ENCODE data around the gene CTNND2. TPM values are rescaled to one million over a fixed set of nuclear protein-coding genes. Genes with fewer than 3 reads are reported as not detected.

Gene CTNND2
- total and polyA plus RNA-seq, 9 of the 15 experiments (the other 6 are each of a cell fraction or from before 2014, with no cell fraction given): 0.03 to 0.35 TPM; not detected in 7

DNA sequence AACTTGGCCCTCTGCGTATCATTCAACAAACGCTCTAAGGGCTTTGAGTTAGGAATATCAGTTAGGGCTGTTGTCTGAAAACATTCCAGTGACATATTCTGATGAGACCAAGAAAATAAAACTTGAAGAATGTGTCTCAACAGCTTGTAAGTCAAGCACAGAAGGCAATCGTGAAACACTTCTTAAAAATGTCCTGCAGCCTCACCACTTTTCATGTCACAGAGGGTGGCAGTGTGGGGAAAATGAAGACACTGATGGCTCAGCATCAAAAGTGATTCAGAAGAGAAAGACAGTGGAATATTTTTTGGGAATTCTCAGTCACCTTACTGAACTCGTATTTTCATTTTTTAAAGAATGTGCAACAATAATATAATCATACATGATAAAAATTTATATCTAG lies 247.3 kb downstream of the CTNND2 start:
- ATAC-seq: no peak
- ChIA-PET POLR2A (no interaction called here), CTCF (ENCODE audit: low intra/inter-chr PET ratio) (no interaction called here)
- Histone ChIP-seq H3K4me3 (no peak overlapping the region), H3K27me3 (ENCODE audit: control insufficient read depth in 2 of 2, insufficient read depth in 2 of 2, low read length in 2 of 2) (no peaks in the 10 kb centered on the region; a peak in 1 of 5 replicates), H3K36me3 (ENCODE audit: control insufficient read depth, insufficient read depth, low read length) (no peaks in the 10 kb centered on the region), H3K27ac (ENCODE audit: extremely low read depth, low read depth, low read length) (no peak overlapping the region), H3K9me1 (ENCODE audit: control insufficient read depth, insufficient read depth, low read length) (no peaks in the 10 kb centered on the region), H3K79me2 (ENCODE audit: control insufficient read depth, insufficient read depth, low read length) (no peaks in the 10 kb centered on the region), H4K20me1 (replicated peaks; ENCODE audit: control insufficient read depth, insufficient read depth, low read length) (no peaks in the 10 kb centered on the region), H3K4me2 (ENCODE audit: insufficient read depth, low read length) (no peak overlapping the region), H3K9ac (ENCODE audit: insufficient read depth in 1 of 2, low read depth in 2 of 2, low read length in 2 of 2) (no peak overlapping the region), H2AFZ (ENCODE audit: low read depth, low read length) (no peak overlapping the region), H3K9me3 (replicated peaks; ENCODE audit: control insufficient read depth, insufficient read depth, low read depth, low read length) (no peaks in the 10 kb centered on the region; the same call in 1 of the 2 replicates), H3K4me1 (replicated peaks in 1 of 2; ENCODE audit: control insufficient read depth in 2 of 2, insufficient read depth in 2 of 2, low read length in 2 of 2) (no peaks in the 10 kb centered on the region)
- in situ Hi-C loops (cut with MboI) (no loop called here), intact Hi-C loops (cut with micrococcal nuclease) (no loop called here)
- no peak for DNase-seq (ENCODE audit: extremely low read depth in 1 of 4, low spot score in 3 of 4)
- no peak for TF ChIP-seq ZC3H4 (CRISPR knock-in tag; IDR thresholded peaks at IDR 0.05; ENCODE audit: borderline replicate concordance)
- no peak for TF ChIP-seq PURB (CRISPR knock-in tag; IDR thresholded peaks at IDR 0.05; ENCODE audit: low read depth)
- TF ChIP-seq PRMT5 (CRISPR knock-in tag; IDR thresholded peaks at IDR 0.05): no peak
- no peak for TF ChIP-seq HDAC1 (IDR thresholded peaks at IDR 0.05)
- TF ChIP-seq SMARCC2 (IDR thresholded peaks at IDR 0.05; ENCODE audit: low read depth): no peak
- TF ChIP-seq NONO (IDR thresholded peaks at IDR 0.05; ENCODE audit: low read depth in 2 of 2, low read length in 1 of 2): no peak
- TF ChIP-seq E2F8 (IDR thresholded peaks at IDR 0.05; ENCODE audit: low read depth, partially characterized antibody): no peak
- TF ChIP-seq, protein P1, sequence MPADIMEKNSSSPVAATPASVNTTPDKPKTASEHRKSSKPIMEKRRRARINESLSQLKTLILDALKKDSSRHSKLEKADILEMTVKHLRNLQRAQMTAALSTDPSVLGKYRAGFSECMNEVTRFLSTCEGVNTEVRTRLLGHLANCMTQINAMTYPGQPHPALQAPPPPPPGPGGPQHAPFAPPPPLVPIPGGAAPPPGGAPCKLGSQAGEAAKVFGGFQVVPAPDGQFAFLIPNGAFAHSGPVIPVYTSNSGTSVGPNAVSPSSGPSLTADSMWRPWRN (IDR thresholded peaks at IDR 0.05; ENCODE audit: low read depth): no peak
- no peak for TF ChIP-seq ZNF561 (CRISPR knock-in tag; conservative IDR thresholded peaks at IDR 0.05)
- 0% methylated on average over 4 of the region's 4 CpGs for WGBS (ENCODE audit: insufficient coverage, low coverage, missing lambda C conversion rate)
- BruUV-seq (replicated peaks): no TSS peak
- FAIRE-seq: no peak

All from K562 (cell line).